ENCODE data around the gene GPC5. TPM values are rescaled to one million over a fixed set of nuclear protein-coding genes. Genes with fewer than 3 reads are reported as not detected.

GPC5 gene
- total and polyA plus RNA-seq, 2 of the 13 experiments (the other 11 are each of a cell fraction or from before 2014, with no cell fraction given): 0.02 to 0.07 TPM

GRCh38 chr13:92126399-92126798, 728.0 kb downstream of the GPC5 start:
- DNase-seq (ENCODE audit: low spot score) (no peak), ATAC-seq (no peak), FAIRE-seq (no peak)
- ChIA-PET POLR2A (no interaction called here), CTCF (ENCODE audit: low intra/inter-chr PET ratio, low total read pairs) (no interaction called here)
- no TSS peak for BruUV-seq (replicated peaks)
- in situ Hi-C loops (cut with HindIII; ENCODE audit: extremely low pct_ligation_motif_present, low pct_unique_long_range_greater_than_20kb) (no loop called here), intact Hi-C loops (cut with micrococcal nuclease; ENCODE audit: unreplicated experiment) (no loop called here)
- no peaks in the 10 kb centered on the region for H3K27me3 ChIP-seq (ENCODE audit: control insufficient read depth in 1 of 2, insufficient read depth in 2 of 2, low read length in 2 of 2)
- no peak overlapping the region for H3K9ac ChIP-seq (ENCODE audit: insufficient read depth, low read depth, low read length)
- no peak for TF ChIP-seq KLF6 (CRISPR knock-in tag; IDR thresholded peaks at IDR 0.05)
- no peak for TF ChIP-seq MIER2 (CRISPR knock-in tag; IDR thresholded peaks at IDR 0.05)
- TF ChIP-seq FOXJ3 (CRISPR knock-in tag; IDR thresholded peaks at IDR 0.05; ENCODE audit: borderline replicate concordance): no peak
- no peak for TF ChIP-seq ARID4A (CRISPR knock-in tag; IDR thresholded peaks at IDR 0.05; ENCODE audit: borderline replicate concordance)
- no peak for TF ChIP-seq MTF1 (CRISPR knock-in tag; IDR thresholded peaks at IDR 0.05)
- TF ChIP-seq ZNF747 (CRISPR knock-in tag; IDR thresholded peaks at IDR 0.05; ENCODE audit: borderline replicate concordance): no peak
- no peak for TF ChIP-seq SOX13 (IDR thresholded peaks at IDR 0.05)
- TF ChIP-seq SOX13 (CRISPR knock-in tag; conservative IDR thresholded peaks at IDR 0.05 in 1 of 2, IDR thresholded peaks at IDR 0.05 in 1 of 2): no peak
- no peak for TF ChIP-seq GATAD1 (CRISPR knock-in tag; IDR thresholded peaks at IDR 0.05)
- no peak for TF ChIP-seq KDM5B (CRISPR knock-in tag; IDR thresholded peaks at IDR 0.05; ENCODE audit: borderline replicate concordance)
- no peak for TF ChIP-seq ZNF616 (CRISPR knock-in tag; IDR thresholded peaks at IDR 0.05; ENCODE audit: low read depth)
- TF ChIP-seq CERS6 (CRISPR knock-in tag; IDR thresholded peaks at IDR 0.05): no peak
- TF ChIP-seq FOXO1 (CRISPR knock-in tag; IDR thresholded peaks at IDR 0.05): no peak
- no peak for TF ChIP-seq EHMT2 (IDR thresholded peaks at IDR 0.05; ENCODE audit: borderline replicate concordance, low read depth, low read length)
- H3K4me3 ChIP-seq (replicated peaks in 1 of 3; ENCODE audit: insufficient read depth in 1 of 3, low read depth in 2 of 3, low read length in 3 of 3): no peak overlapping the region
- H3K79me2 ChIP-seq (ENCODE audit: insufficient read depth, low read length): no peaks in the 10 kb centered on the region
- no peaks in the 10 kb centered on the region for H3K4me1 ChIP-seq (ENCODE audit: insufficient read depth, low read length)
- no peaks in the 10 kb centered on the region for H3K9me3 ChIP-seq (ENCODE audit: low read length)
- no peaks in the 10 kb centered on the region for H3K36me3 ChIP-seq (replicated peaks in 1 of 2; ENCODE audit: control insufficient read depth in 1 of 2, insufficient read depth in 2 of 2, low read length in 2 of 2)
- H4K20me1 ChIP-seq (ENCODE audit: insufficient read depth, low read length): no peaks in the 10 kb centered on the region
- 0% methylated on average over 2 of the region's 2 CpGs for WGBS (ENCODE audit: low lambda C conversion rate)
- H2AFZ ChIP-seq (ENCODE audit: low read length): no peak overlapping the region
- no peak overlapping the region for H3K27ac ChIP-seq (ENCODE audit: extremely low read length, insufficient read depth, low read length)
- no peak overlapping the region for H3K4me2 ChIP-seq (ENCODE audit: low read depth, low read length)

Data from HepG2 (cell line).